Astrocyte of the spinal cord (primary cell): Measurements from ENCODE around the gene OR5M8.

Source experiments
- DNase-seq: peaks from one replicate; pipeline ENCODE4 v3.0.0; 2011; ENCODE audit warnings: low read depth, low spot score
- H3K4me3 ChIP-seq: 2 replicates; pipeline ENCODE4 v1.5.1; 2011; ENCODE audit warnings: low read depth, mild to moderate bottlenecking, low read length, moderate library complexity
- CTCF ChIP-seq: IDR thresholded peaks from 2 replicates; pipeline ENCODE4 v1.5.1; 2012; ENCODE audit warnings: low read depth, mild to moderate bottlenecking, low read length, inconsistent platforms
- in situ Hi-C: cut with HindIII; loops from 2 replicates; pipeline ENCODE4 v1.10.0; 2017; ENCODE audit warnings: low sequenced_read_pairs

The OR5M8 gene

GRCh38 chr11:56491270-56491669 lies at the start of gene OR5M8:
Gene OR5M8, minus strand, starts transcription at chr11:56491370. Its CDS starts 0 bp downstream, at chr11:56491370.
- DNase-seq: no peak
- in situ Hi-C loops: no loop called here
- no peak for TF ChIP-seq CTCF
- no peak within 1 kb of the TSS for H3K4me3 ChIP-seq

- in situ Hi-C loops: no loop called here
- H3K4me3 ChIP-seq: no peak overlapping the region
- no peak for DNase-seq
- no peak for TF ChIP-seq CTCF
These were observed 42.0 kb upstream of the OR5M8 start for GRCh38 chr11:56533054-56533740.

- DNase-seq: no peak
- no peak overlapping the region for H3K4me3 ChIP-seq
- in situ Hi-C loops: no loop called here
- no peak for TF ChIP-seq CTCF
These were observed 40.7 kb upstream of the OR5M8 start for GRCh38 chr11:56531856-56532255.

- in situ Hi-C loops: no loop called here
- TF ChIP-seq CTCF: no peak
- no peak for DNase-seq
- no peak overlapping the region for H3K4me3 ChIP-seq
These were observed 30.8 kb upstream of the OR5M8 start for GRCh38 chr11:56522008-56522407.

GRCh38 chr11:56513280-56513679 lies 22.1 kb upstream of the OR5M8 start:
- in situ Hi-C loops: no loop called here
- no peak for DNase-seq
- H3K4me3 ChIP-seq: no peak overlapping the region
- TF ChIP-seq CTCF: no peak

GRCh38 chr11:56509439-56509838 lies 18.3 kb upstream of the OR5M8 start:
- no peak overlapping the region for H3K4me3 ChIP-seq
- no peak for TF ChIP-seq CTCF
- in situ Hi-C loops: no loop called here
- no peak for DNase-seq
